ENCODE results near the gene APBA2.
"Not testable (repeated sequence)": the region's sequence is repeated elsewhere in the genome, so short reads cannot be mapped to it uniquely, and the experiment has no call there.

The APBA2 gene

GRCh38 chr15:28887339-28888174 is 1.8 kb downstream of the APBA2 start:
- peak overlapping the region; percentile 38 for H3K27ac Mint-ChIP-seq
- peaks cover 50% of the 10 kb centered on the region for H3K4me1 Mint-ChIP-seq
- no peaks in the 10 kb centered on the region for H3K36me3 Mint-ChIP-seq (ENCODE audit: low read depth)
- no peak for TF ChIP-seq CTCF (IDR thresholded peaks at IDR 0.05)
- H3K9me3 Mint-ChIP-seq: no peaks in the 10 kb centered on the region
- H3K4me3 Mint-ChIP-seq: peak overlapping the region; percentile 84
- peaks cover 7% of the 10 kb centered on the region for H3K27me3 Mint-ChIP-seq (ENCODE audit: low read depth, poor library complexity)
- DNase-seq: no peak

GRCh38 chr15:28888302-28888894 is 2.6 kb downstream of the APBA2 start:
- no peak for DNase-seq
- H3K27me3 Mint-ChIP-seq (ENCODE audit: low read depth, poor library complexity): peaks cover 4% of the 10 kb centered on the region
- peak overlapping the region; percentile 66 for H3K27ac Mint-ChIP-seq
- no peaks in the 10 kb centered on the region for H3K36me3 Mint-ChIP-seq (ENCODE audit: low read depth)
- peaks cover 58% of the 10 kb centered on the region for H3K4me1 Mint-ChIP-seq
- TF ChIP-seq CTCF (IDR thresholded peaks at IDR 0.05): no peak
- H3K9me3 Mint-ChIP-seq: no peaks in the 10 kb centered on the region
- peak overlapping the region; percentile 84 for H3K4me3 Mint-ChIP-seq

- no peak for DNase-seq
- H3K36me3 Mint-ChIP-seq (ENCODE audit: low read depth): no peaks in the 10 kb centered on the region
- H3K9me3 Mint-ChIP-seq: no peaks in the 10 kb centered on the region
- no peak overlapping the region for H3K27ac Mint-ChIP-seq
- TF ChIP-seq CTCF (IDR thresholded peaks at IDR 0.05): no peak
- peaks cover 4% of the 10 kb centered on the region for H3K27me3 Mint-ChIP-seq (ENCODE audit: low read depth, poor library complexity)
- no peak overlapping the region for H3K4me3 Mint-ChIP-seq
- H3K4me1 Mint-ChIP-seq: peaks cover 61% of the 10 kb centered on the region
Measured at GRCh38 chr15:28888900-28889299, 3.1 kb downstream of the APBA2 start.

GRCh38 chr15:28889346-28889745 is 3.6 kb downstream of the APBA2 start:
- Mint-ChIP-seq H3K4me3 (peak overlapping the region; percentile 28), H3K36me3 (ENCODE audit: low read depth) (no peaks in the 10 kb centered on the region), H3K27ac (peak overlapping the region; percentile 79), H3K27me3 (ENCODE audit: low read depth, poor library complexity) (peaks cover 4% of the 10 kb centered on the region), H3K4me1 (peaks cover 59% of the 10 kb centered on the region), H3K9me3 (no peaks in the 10 kb centered on the region)
- no peak for DNase-seq
- no peak for TF ChIP-seq CTCF (IDR thresholded peaks at IDR 0.05)

GRCh38 chr15:28889871-28890270 is 4.1 kb downstream of the APBA2 start:
- Mint-ChIP-seq H3K4me3 (peak overlapping the region; percentile 28), H3K27ac (peak overlapping the region; percentile 79), H3K4me1 (peaks cover 58% of the 10 kb centered on the region)
- not testable (repeated sequence) for H3K27me3 Mint-ChIP-seq (ENCODE audit: low read depth, poor library complexity); DNase-seq; H3K9me3 Mint-ChIP-seq; H3K36me3 Mint-ChIP-seq (ENCODE audit: low read depth)

GRCh38 chr15:28890291-28890690 is 4.5 kb downstream of the APBA2 start:
- H3K9me3 Mint-ChIP-seq; H3K27me3 Mint-ChIP-seq (ENCODE audit: low read depth, poor library complexity); H3K4me3 Mint-ChIP-seq; H3K36me3 Mint-ChIP-seq (ENCODE audit: low read depth); DNase-seq: not testable (repeated sequence)
- Mint-ChIP-seq H3K4me1 (peaks cover 55% of the 10 kb centered on the region), H3K27ac (peak overlapping the region; percentile 21)
